Osteocyte (in vitro differentiated cells): Measurements from ENCODE around the gene MTCL1. TPM values are rescaled to one million over a fixed set of nuclear protein-coding genes. Genes with fewer than 3 reads are reported as not detected.

Experiments
- DNase-seq: peaks from one replicate; pipeline ENCODE4 v3.0.0; 2021; ENCODE audit warnings: mixed read lengths; ENCODE audit not compliant: unreplicated experiment; ENCODE audit errors: extremely low spot score
- H3K27ac Mint-ChIP-seq: one replicate; pipeline ENCODE4 v1.8.0; 2021; ENCODE audit warnings: mild to moderate bottlenecking, mixed read lengths; ENCODE audit not compliant: unreplicated experiment
- H3K27me3 Mint-ChIP-seq: one replicate; pipeline ENCODE4 v1.8.0; 2021; ENCODE audit warnings: mixed read lengths; ENCODE audit not compliant: unreplicated experiment
- H3K36me3 Mint-ChIP-seq: one replicate; pipeline ENCODE4 v1.8.0; 2021; ENCODE audit warnings: mixed read lengths; ENCODE audit not compliant: unreplicated experiment
- H3K4me1 Mint-ChIP-seq: one replicate; pipeline ENCODE4 v1.8.0; 2021; ENCODE audit warnings: mixed read lengths; ENCODE audit not compliant: unreplicated experiment
- H3K4me3 Mint-ChIP-seq: one replicate; pipeline ENCODE4 v1.8.0; 2021; ENCODE audit warnings: mild to moderate bottlenecking, moderate library complexity, mixed read lengths; ENCODE audit not compliant: unreplicated experiment
- H3K9me3 Mint-ChIP-seq: one replicate; pipeline ENCODE4 v1.8.0; 2021; ENCODE audit warnings: mixed read lengths; ENCODE audit not compliant: unreplicated experiment
- CTCF ChIP-seq: fragments of 200-600 bp; sonication (generic); IDR thresholded peaks from 2 replicates; pipeline ENCODE4 v1.5.0; 2021; ENCODE audit warnings: antibody characterized with exemption, mild to moderate bottlenecking, moderate library complexity
- total RNA-seq: library from RNA; stranded (reverse); gene quantifications from 2 replicates; pipeline ENCODE4 v1.2.1, GENCODE V29; 2021

Gene MTCL1
- total RNA-seq, 1 donor from 2014 or later, result 56.9 TPM

DNA sequence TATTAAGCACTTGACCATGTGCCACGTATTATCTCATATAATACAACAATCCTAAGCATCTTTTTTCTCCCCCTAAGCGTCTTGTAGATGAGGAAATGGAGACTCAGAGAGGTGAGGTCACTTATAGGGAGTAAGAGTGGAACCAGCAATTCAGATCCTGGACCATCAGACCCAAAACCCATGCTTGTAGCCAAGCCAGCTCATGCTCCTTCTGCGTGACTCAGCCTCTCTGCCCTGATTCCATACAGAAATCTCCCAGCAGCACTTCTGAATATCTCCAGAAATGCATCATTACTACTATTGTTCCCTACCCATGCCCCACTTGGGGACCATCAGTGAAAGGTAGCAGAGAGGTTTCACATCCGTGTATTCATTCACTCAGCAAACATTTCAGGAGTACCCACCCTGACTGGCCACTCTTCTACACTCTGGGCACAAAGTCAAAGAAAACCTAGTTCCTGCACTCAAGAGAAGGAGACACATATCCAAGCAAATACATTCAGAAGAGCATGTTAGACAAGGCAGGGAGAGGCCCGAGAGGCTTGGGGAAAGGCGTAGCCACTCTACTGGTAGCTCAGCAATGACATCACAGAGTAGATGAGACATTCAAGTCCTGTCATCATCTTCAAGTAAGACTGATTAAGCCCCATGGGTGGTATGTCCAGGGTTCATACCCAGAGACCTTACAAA, 141.9 kb downstream of the MTCL1 start:
- no peaks in the 10 kb centered on the region for H3K36me3 Mint-ChIP-seq
- DNase-seq, result no peak
- no peaks in the 10 kb centered on the region for H3K9me3 Mint-ChIP-seq
- no peaks in the 10 kb centered on the region for H3K27me3 Mint-ChIP-seq
- no peak for TF ChIP-seq CTCF
- no peak overlapping the region for H3K27ac Mint-ChIP-seq
- no peak overlapping the region for H3K4me3 Mint-ChIP-seq
- H3K4me1 Mint-ChIP-seq, result no peaks in the 10 kb centered on the region

GRCh38 chr18:8847900-8848299, 142.5 kb downstream of the MTCL1 start:
- no peak overlapping the region for H3K27ac Mint-ChIP-seq
- H3K4me1 Mint-ChIP-seq, result no peaks in the 10 kb centered on the region
- no peak overlapping the region for H3K4me3 Mint-ChIP-seq
- TF ChIP-seq CTCF, result no peak
- H3K9me3 Mint-ChIP-seq, result no peaks in the 10 kb centered on the region
- no peaks in the 10 kb centered on the region for H3K36me3 Mint-ChIP-seq
- no peaks in the 10 kb centered on the region for H3K27me3 Mint-ChIP-seq
- DNase-seq, result no peak

- Mint-ChIP-seq H3K27ac (no peak overlapping the region), H3K27me3 (no peaks in the 10 kb centered on the region), H3K36me3 (no peaks in the 10 kb centered on the region), H3K9me3 (no peaks in the 10 kb centered on the region), H3K4me1 (no peaks in the 10 kb centered on the region), H3K4me3 (no peak overlapping the region)
- TF ChIP-seq CTCF, result no peak
- DNase-seq, result no peak
Observed at GRCh38 chr18:8848541-8848940, 143.2 kb downstream of the MTCL1 start.

DNA sequence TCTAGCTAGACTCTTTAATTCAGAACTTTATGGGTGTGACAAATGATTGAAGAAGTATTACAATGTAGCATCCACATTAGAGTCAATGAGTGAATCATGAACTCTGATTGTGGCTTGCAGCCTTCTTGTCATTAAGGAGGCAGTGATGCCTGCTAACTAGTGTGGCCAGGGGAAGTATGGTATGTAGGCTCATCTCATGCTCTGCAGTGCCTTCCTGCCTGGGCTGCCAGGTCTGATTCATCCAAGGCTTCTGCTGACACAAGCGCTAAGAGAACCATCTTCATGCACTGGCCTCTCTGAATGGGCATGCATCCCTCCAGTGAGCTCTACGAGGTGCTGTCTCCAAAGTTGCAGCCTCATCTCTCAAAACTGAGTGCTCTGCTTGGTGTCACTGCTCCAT, 144.3 kb downstream of the MTCL1 start:
- no peak for DNase-seq
- TF ChIP-seq CTCF, result no peak
- no peaks in the 10 kb centered on the region for H3K27me3 Mint-ChIP-seq
- H3K9me3 Mint-ChIP-seq, result no peaks in the 10 kb centered on the region
- no peak overlapping the region for H3K27ac Mint-ChIP-seq
- peaks cover 9% of the 10 kb centered on the region for H3K4me1 Mint-ChIP-seq
- H3K4me3 Mint-ChIP-seq, result no peak overlapping the region
- no peaks in the 10 kb centered on the region for H3K36me3 Mint-ChIP-seq

- no peak for TF ChIP-seq CTCF
- Mint-ChIP-seq H3K36me3 (no peaks in the 10 kb centered on the region), H3K9me3 (no peaks in the 10 kb centered on the region), H3K27me3 (no peaks in the 10 kb centered on the region), H3K4me1 (peaks cover 12% of the 10 kb centered on the region), H3K4me3 (no peak overlapping the region), H3K27ac (no peak overlapping the region)
- DNase-seq, result no peak
Observed at GRCh38 chr18:8851659-8852058, 146.3 kb downstream of the MTCL1 start.
